GM12873 (cell line): ENCODE measurements around the gene TTC34.

Experiments
- CTCF ChIP-seq: IDR thresholded peaks from 2 replicates; pipeline ENCODE4 v1.5.1; 2012; ENCODE audit warnings: low read depth, mild to moderate bottlenecking, moderate library complexity, low read length, control low read depth; ENCODE audit not compliant: insufficient read depth; ENCODE audit errors: missing control alignments

TTC34 gene

GRCh38 chr1:2594001-2594640, 207.4 kb downstream of the TTC34 start:
- no peak for TF ChIP-seq CTCF

GRCh38 chr1:2593251-2593878, 208.1 kb downstream of the TTC34 start:
- TF ChIP-seq CTCF: no peak

GRCh38 chr1:2592672-2593071, 208.8 kb downstream of the TTC34 start:
- TF ChIP-seq CTCF: no peak

GRCh38 chr1:2591581-2592261, 209.8 kb downstream of the TTC34 start:
- TF ChIP-seq CTCF: no peak

GRCh38 chr1:2591233-2591580, 210.3 kb downstream of the TTC34 start:
- TF ChIP-seq CTCF: no peak

GRCh38 chr1:2590233-2591141, 211.0 kb downstream of the TTC34 start:
- no peak for TF ChIP-seq CTCF
